Spleen (tissue), 11 donors: ENCODE data around the gene ATG101. TPM values are rescaled to one million over a fixed set of nuclear protein-coding genes. Genes with fewer than 3 reads are reported as not detected.

Experiments
- DNase-seq: peaks from one replicate; pipeline ENCODE4 v3.0.0-alpha.2; 2020
- H3K27ac ChIP-seq, 8 donors: fragments of 200-600 bp; sonication (generic) in 7 of 8; 1 replicate in 4 of 8; 2 replicates in 4 of 8; pipeline versions ENCODE4 v1.5.0 to v1.8.0; 2016 to 2021; ENCODE audit warnings: inconsistent platforms in 4 of 8, mild to moderate bottlenecking in 4 of 8, moderate library complexity in 1 of 8
- H3K27me3 ChIP-seq, 7 donors: fragments of 200-600 bp; sonication (generic) in 6 of 7; replicated peaks in 1 of 7; 1 replicate in 4 of 7; 2 replicates in 3 of 7; pipeline versions ENCODE4 v1.5.0 to v1.8.0; 2016 to 2021; ENCODE audit warnings: inconsistent platforms in 3 of 7, mild to moderate bottlenecking in 1 of 7
- H3K36me3 ChIP-seq, 6 donors: fragments of 200-600 bp; sonication (generic) in 5 of 6; 1 replicate in 4 of 6; 2 replicates in 2 of 6; pipeline versions ENCODE4 v1.5.0 to v1.8.0; 2016 to 2021; ENCODE audit warnings: inconsistent platforms in 2 of 6
- H3K4me1 ChIP-seq, 6 donors: fragments of 200-600 bp; sonication (generic) in 5 of 6; 1 replicate in 3 of 6; 2 replicates in 3 of 6; pipeline versions ENCODE4 v1.5.0 to v1.8.0; 2016 to 2021; ENCODE audit warnings: inconsistent platforms in 3 of 6
- H3K4me3 ChIP-seq, 8 donors: fragments of 200-600 bp; sonication (generic) in 7 of 8; 1 replicate in 4 of 8; 2 replicates in 4 of 8; pipeline versions ENCODE4 v1.5.0 to v1.8.0; 2016 to 2021; ENCODE audit warnings: inconsistent platforms in 4 of 8, mild to moderate bottlenecking in 4 of 8, moderate library complexity in 2 of 8
- H3K9me3 ChIP-seq, 8 donors: fragments of 200-600 bp; sonication (generic) in 7 of 8; 1 replicate in 4 of 8; 2 replicates in 4 of 8; pipeline versions ENCODE4 v1.5.0 to v1.8.0; 2016 to 2021; ENCODE audit warnings: inconsistent platforms in 4 of 8
- CTCF ChIP-seq, 11 experiments: fragments of 200-600 bp in 7 of 11; fragments of 450-650 bp in 4 of 11; sonication (generic) in 4 of 11; IDR thresholded peaks in 8 of 11; conservative IDR thresholded peaks in 3 of 11; 1 replicate in 7 of 11; 2 replicates in 4 of 11; pipeline versions ENCODE4 v1.4.0 to v1.8.0; 2016 to 2021; ENCODE audit warnings: antibody characterized with exemption in 11 of 11, inconsistent platforms in 4 of 11, mild to moderate bottlenecking in 1 of 11
- POLR2A ChIP-seq, 3 donors: fragments of 450-650 bp; IDR thresholded peaks; one replicate each; pipeline ENCODE4 v1.5.1; 2017; ENCODE audit warnings: antibody characterized with exemption in 3 of 3, mild to moderate bottlenecking in 1 of 3
- POLR2AphosphoS5 ChIP-seq, 3 donors: sonication (generic); formaldehyde crosslinking; IDR thresholded peaks; one replicate each; pipeline ENCODE4 v1.5.1; 2017; ENCODE audit warnings: antibody characterized with exemption in 3 of 3
- WGBS, 5 donors: extraction: QIAGEN DNeasy Blood & Tissue Kit in 3 of 5; methylation state at CpG; one replicate each; pipeline versions ENCODE4 v1.1.5 to v1.1.7; 2013 to 2018; 5-methylcytosine and 5-hydroxymethylcytosine counted together
- intact Hi-C: fragments of 100-400 bp; cut with DNase I; formaldehyde crosslinking; loops from one replicate; pipeline ENCODE4 v1.15.0; 2023; ENCODE audit warnings: low total_unique reads
- polyA plus RNA-seq, 3 donors: library from polyadenylated mRNA; stranded (reverse); fragments of 200-250 nt; gene quantifications; one replicate each; pipeline ENCODE4 v1.2.1, GENCODE V29; 2013
- total RNA-seq, 7 donors: library from RNA; depleted of rRNA in 3 of 7; stranded (reverse); fragments of >200 nt in 3 of 7; fragmentation: NEBNext Ultra II Directional in 4 of 7; extraction: Animal tissue kit (Norgen Biotek cat#: 25700) in 4 of 7; gene quantifications; one replicate each; pipeline versions ENCODE4 v1.1.0 to v1.2.1, GENCODE V29; 2016 to 2021
- donor health status: healthy with polysubstance abuse.
- donor health status: DM: no; HTN: no; CAD: no; lungs with moderate emphysema.
- donor health status: DM: no; HTN: no; CAD: no.
- donor health status: Bipolar disorder and iron deficiency.
- donor health status: healthy.
- donor health status: DM: no; HTN: no; CAD: no.
- donor health status: DM: yes; HTN: yes; CAD: no.

Gene ATG101
- total and polyA plus RNA-seq, 10 donors = 23.5 to 81.1 (median 33.5) TPM

- intact Hi-C loops = no loop called here
- Histone ChIP-seq H3K27ac (no peak overlapping the region), H3K9me3 (no peaks in the 10 kb centered on the region), H3K36me3 (peaks cover 0 to 48% (median 28%) of the 10 kb centered on the region in 6 donors), H3K4me1 (peaks cover 0 to 58% (median 31%) of the 10 kb centered on the region in 6 donors), H3K27me3 (no peaks in the 10 kb centered on the region), H3K4me3 (no peak overlapping the region)
- DNase-seq = no peak
- TF ChIP-seq POLR2A (IDR thresholded peaks at IDR 0.05) = no peak
- TF ChIP-seq POLR2AphosphoS5 (IDR thresholded peaks at IDR 0.05) = peak in 1 of 3 donors; percentile 81
- TF ChIP-seq CTCF (IDR thresholded peaks at IDR 0.05 in 8 of 11, conservative IDR thresholded peaks at IDR 0.05 in 3 of 11) = no peak
- 80 to 88% (median 83%) methylated on average over 11 to 12 of the region's 12 CpGs for WGBS, 5 donors
Measured at GRCh38 chr12:52059582-52060497, 9.9 kb upstream of the ATG101 start.

DNA sequence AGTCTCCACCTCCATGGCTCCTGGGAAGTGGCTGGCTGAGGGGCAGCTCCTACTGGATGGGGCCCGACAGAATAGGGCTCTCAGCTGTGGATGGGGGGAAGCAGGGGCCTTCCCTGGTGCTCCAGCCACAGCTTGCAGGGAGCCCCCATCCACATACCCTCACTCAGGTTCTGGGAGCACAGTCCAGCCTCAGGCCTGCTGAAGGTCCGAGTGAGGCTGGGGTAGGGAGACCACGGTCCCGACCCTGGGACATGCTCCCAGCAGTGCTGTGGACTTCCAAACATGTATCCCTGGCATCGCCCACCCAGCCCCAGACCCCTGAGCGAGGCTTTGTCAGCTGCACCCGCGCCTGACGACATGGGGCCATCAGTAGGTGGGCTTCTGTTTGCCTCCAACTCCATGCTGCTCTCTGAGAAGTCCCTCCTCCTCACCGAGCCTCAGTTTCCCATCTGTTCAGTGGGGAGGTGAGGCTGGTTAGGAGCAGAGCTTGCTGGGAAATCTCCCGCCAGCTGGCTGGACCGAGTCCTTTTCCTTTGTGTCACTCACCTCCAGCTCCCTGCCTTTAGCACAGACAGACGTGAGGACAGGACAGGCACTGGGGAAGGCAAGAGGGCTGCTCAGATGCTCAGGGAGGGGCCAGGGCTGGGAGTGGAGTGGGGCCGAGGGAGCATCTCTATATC is 9.1 kb upstream of the ATG101 start:
- intact Hi-C loops = no loop called here
- 87 to 92% (median 90%) methylated on average over 13 to 14 of the region's 14 CpGs for WGBS, 5 donors
- Histone ChIP-seq H3K4me1 (peaks cover 0 to 58% (median 31%) of the 10 kb centered on the region in 6 donors), H3K27me3 (no peaks in the 10 kb centered on the region), H3K9me3 (no peaks in the 10 kb centered on the region), H3K36me3 (peaks cover 0 to 40% (median 25%) of the 10 kb centered on the region in 6 donors), H3K27ac (peak overlapping the region in 1 of 8 donors; percentile 58), H3K4me3 (no peak overlapping the region)
- peak in 1 of 3 donors; percentile 36 for TF ChIP-seq POLR2AphosphoS5 (IDR thresholded peaks at IDR 0.05)
- TF ChIP-seq CTCF (IDR thresholded peaks at IDR 0.05 in 8 of 11, conservative IDR thresholded peaks at IDR 0.05 in 3 of 11) = no peak
- no peak for TF ChIP-seq POLR2A (IDR thresholded peaks at IDR 0.05)
- no peak for DNase-seq

DNA sequence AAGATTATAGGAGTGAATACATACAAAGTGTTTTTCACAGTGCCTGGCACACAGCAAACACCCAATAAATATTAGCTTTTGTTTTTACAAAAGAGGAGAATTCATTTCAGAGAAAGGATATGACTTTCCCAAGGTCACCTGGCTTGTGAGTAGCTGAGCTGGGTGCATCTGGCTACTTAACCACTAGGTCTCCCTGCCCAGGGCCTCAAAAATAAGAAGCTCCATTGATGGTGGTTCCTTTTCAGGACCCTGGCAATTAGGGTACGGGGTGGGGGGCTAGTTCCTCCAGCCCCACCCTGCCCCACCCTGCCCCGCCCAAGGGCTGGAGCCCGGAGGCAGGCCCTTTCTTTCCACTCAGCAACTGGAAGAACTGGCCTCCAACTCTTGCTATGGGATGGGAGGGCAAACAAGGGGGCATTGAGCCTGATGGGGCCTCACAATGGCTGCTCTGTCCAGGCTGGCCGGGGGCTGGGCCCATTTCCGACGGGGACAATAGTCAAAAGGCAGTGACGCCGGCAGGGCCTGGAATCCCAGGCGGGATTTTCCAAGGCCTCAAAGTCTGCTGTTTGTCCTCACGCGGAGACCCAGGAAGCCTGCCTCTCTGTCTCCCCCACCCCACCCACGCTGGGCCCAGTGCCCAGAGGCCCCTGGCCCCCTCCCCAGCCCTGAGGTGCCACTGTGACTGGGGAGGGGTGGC is 8.2 kb upstream of the ATG101 start:
- Histone ChIP-seq H3K9me3 (no peaks in the 10 kb centered on the region), H3K27ac (peak overlapping the region in 3 of 8 donors; percentile 55 to 60 (median 58)), H3K4me1 (peaks cover 0 to 58% (median 31%) of the 10 kb centered on the region in 6 donors), H3K36me3 (peaks cover 0 to 30% (median 21%) of the 10 kb centered on the region in 6 donors), H3K4me3 (no peak overlapping the region), H3K27me3 (no peaks in the 10 kb centered on the region)
- DNase-seq = no peak
- intact Hi-C loops = no loop called here
- TF ChIP-seq CTCF (IDR thresholded peaks at IDR 0.05 in 8 of 11, conservative IDR thresholded peaks at IDR 0.05 in 3 of 11) (no peak), POLR2A (IDR thresholded peaks at IDR 0.05) (no peak), POLR2AphosphoS5 (IDR thresholded peaks at IDR 0.05) (no peak)
- WGBS, 5 donors = 72 to 82% (median 79%) methylated on average over 9 to 12 of the region's 12 CpGs
